Neuronal stem cell (in vitro differentiated cells): ENCODE results near the gene PPM1N.

Source experiments
- DNase-seq: peaks from one replicate; pipeline ENCODE4 v3.0.0-alpha.2; 2013; ENCODE audit warnings: low spot score
- H2AFZ ChIP-seq: one replicate; pipeline ENCODE4 v1.6.1; 2013; ENCODE audit warnings: mild to moderate bottlenecking, low read length, inconsistent platforms
- H2AK5ac ChIP-seq: 2 replicates; pipeline ENCODE4 v1.6.1; 2013; ENCODE audit warnings: low read depth, mild to moderate bottlenecking, inconsistent platforms, low read length, moderate library complexity, mixed read lengths
- H2BK120ac ChIP-seq: 2 replicates; pipeline ENCODE4 v1.6.1; 2013; ENCODE audit warnings: low read depth, mild to moderate bottlenecking, inconsistent platforms, low read length, moderate library complexity, mixed read lengths
- H2BK12ac ChIP-seq: one replicate; pipeline ENCODE4 v1.6.1; 2013; ENCODE audit warnings: low read length, inconsistent platforms
- H2BK15ac ChIP-seq: 2 replicates; pipeline ENCODE4 v1.6.1; 2013; ENCODE audit warnings: mild to moderate bottlenecking, low read length, inconsistent platforms, mixed read lengths
- H2BK5ac ChIP-seq: one replicate; pipeline ENCODE4 v1.6.1; 2013; ENCODE audit warnings: inconsistent platforms, mild to moderate bottlenecking, low read length, moderate library complexity
- H3K14ac ChIP-seq: one replicate; pipeline ENCODE4 v1.6.1; 2013; ENCODE audit warnings: low read length, inconsistent platforms
- H3K18ac ChIP-seq: 2 replicates; pipeline ENCODE4 v1.6.1; 2013; ENCODE audit warnings: low read length, inconsistent platforms
- H3K23ac ChIP-seq: 2 replicates; pipeline ENCODE4 v1.6.1; 2013; ENCODE audit warnings: low read depth, mild to moderate bottlenecking, mixed read lengths, low read length, inconsistent platforms; ENCODE audit not compliant: poor library complexity
- H3K27ac ChIP-seq: replicated peaks from 3 replicates; pipeline ENCODE4 v1.5.1; 2013; ENCODE audit warnings: low read length, inconsistent platforms
- H3K27me3 ChIP-seq, 3 experiments: 2 replicates each; pipeline ENCODE4 v1.6.1; 2013; ENCODE audit warnings: low read length in 3 of 3, mild to moderate bottlenecking in 2 of 3, inconsistent platforms in 1 of 3, low read depth in 1 of 3, mixed read lengths in 1 of 3, moderate library complexity in 1 of 3; ENCODE audit not compliant: control insufficient read depth in 3 of 3, insufficient read depth in 3 of 3
- H3K36me3 ChIP-seq, 2 donors: replicated peaks in 1 of 2; 2 replicates each; pipeline ENCODE4 v1.6.1; 2013; ENCODE audit warnings: low read length in 2 of 2; ENCODE audit not compliant: control insufficient read depth in 2 of 2, insufficient read depth in 2 of 2
- H3K4ac ChIP-seq: 2 replicates; pipeline ENCODE4 v1.6.1; 2013; ENCODE audit warnings: inconsistent platforms, mild to moderate bottlenecking, low read length, moderate library complexity
- H3K4me1 ChIP-seq, 2 donors: 1 replicate in 1 of 2; 2 replicates in 1 of 2; pipeline ENCODE4 v1.6.1; 2013; ENCODE audit warnings: low read length in 2 of 2, low read depth in 1 of 2; ENCODE audit not compliant: control insufficient read depth in 2 of 2, insufficient read depth in 1 of 2
- H3K4me2 ChIP-seq: one replicate; pipeline ENCODE4 v1.6.1; 2013; ENCODE audit warnings: mild to moderate bottlenecking, low read length, inconsistent platforms; ENCODE audit not compliant: insufficient read depth, poor library complexity, severe bottlenecking
- H3K4me3 ChIP-seq, 2 donors: 2 replicates each; pipeline ENCODE4 v1.5.1; 2013; ENCODE audit warnings: low read length in 2 of 2, mild to moderate bottlenecking in 2 of 2, inconsistent platforms in 1 of 2, moderate library complexity in 1 of 2
- H3K79me1 ChIP-seq: one replicate; pipeline ENCODE4 v1.6.1; 2013; ENCODE audit warnings: low read depth, mild to moderate bottlenecking, inconsistent platforms, low read length, moderate library complexity
- H3K9ac ChIP-seq: one replicate; pipeline ENCODE4 v1.6.1; 2013; ENCODE audit warnings: mild to moderate bottlenecking, low read depth, low read length, inconsistent platforms; ENCODE audit not compliant: poor library complexity
- H3K9me3 ChIP-seq, 2 donors: replicated peaks in 1 of 2; 2 replicates each; pipeline versions ENCODE3 to v1.6.1; 2013; ENCODE audit warnings: low read length in 2 of 2, mild to moderate bottlenecking in 2 of 2, inconsistent platforms in 1 of 2, low read depth in 1 of 2, mixed read lengths in 1 of 2, moderate library complexity in 1 of 2; ENCODE audit not compliant: control insufficient read depth in 2 of 2, insufficient read depth in 1 of 2
- H4K8ac ChIP-seq: one replicate; pipeline ENCODE4 v1.6.1; 2013; ENCODE audit warnings: low read depth, mild to moderate bottlenecking, inconsistent platforms, low read length, moderate library complexity
- H4K91ac ChIP-seq: one replicate; pipeline ENCODE4 v1.6.1; 2013; ENCODE audit warnings: low read length, low read depth, mild to moderate bottlenecking, inconsistent platforms; ENCODE audit not compliant: poor library complexity
- WGBS, 2 donors: extraction: QIAGEN DNeasy Blood & Tissue Kit; methylation state at CpG; one replicate each; pipeline ENCODE4 v1.1.7; 2013; ENCODE audit warnings: missing lambda C conversion rate in 2 of 2, mixed read lengths in 1 of 2; ENCODE audit not compliant: insufficient read length in 2 of 2, insufficient replicate concordance in 1 of 2; ENCODE audit errors: extremely low coverage in 2 of 2; 5-methylcytosine and 5-hydroxymethylcytosine counted together

Gene PPM1N

GRCh38 chr19:45473682-45474605 lies 24.3 kb upstream of the PPM1N start:
- no peak overlapping the region for H4K8ac ChIP-seq
- peaks cover 0 to 35% (median 0%) of the 10 kb centered on the region in 3 experiments for H3K27me3 ChIP-seq
- H3K79me1 ChIP-seq = no peaks in the 10 kb centered on the region
- peaks cover 14 to 15% of the 10 kb centered on the region in 2 donors for H3K4me1 ChIP-seq
- peak overlapping the region; percentile 39 for H2BK120ac ChIP-seq
- no peak overlapping the region for H3K9ac ChIP-seq
- H2AFZ ChIP-seq = no peak overlapping the region
- H3K36me3 ChIP-seq = no peaks in the 10 kb centered on the region
- H2BK5ac ChIP-seq = peak overlapping the region; percentile 19
- no peak overlapping the region for H3K27ac ChIP-seq
- H3K14ac ChIP-seq = no peak overlapping the region
- H2BK12ac ChIP-seq = no peak overlapping the region
- no peak overlapping the region for H3K4me2 ChIP-seq
- H2BK15ac ChIP-seq = peak overlapping the region; percentile 14
- H3K4ac ChIP-seq = no peak overlapping the region
- no CpG with 5 or more reads among the region's 27 CpGs for WGBS, 2 donors
- no peak overlapping the region for H3K4me3 ChIP-seq
- H4K91ac ChIP-seq = no peak overlapping the region
- H3K18ac ChIP-seq = no peak overlapping the region
- peak overlapping the region; percentile 37 for H2AK5ac ChIP-seq
- H3K9me3 ChIP-seq = no peaks in the 10 kb centered on the region
- H3K23ac ChIP-seq = no peak overlapping the region
- DNase-seq = no peak

DNA sequence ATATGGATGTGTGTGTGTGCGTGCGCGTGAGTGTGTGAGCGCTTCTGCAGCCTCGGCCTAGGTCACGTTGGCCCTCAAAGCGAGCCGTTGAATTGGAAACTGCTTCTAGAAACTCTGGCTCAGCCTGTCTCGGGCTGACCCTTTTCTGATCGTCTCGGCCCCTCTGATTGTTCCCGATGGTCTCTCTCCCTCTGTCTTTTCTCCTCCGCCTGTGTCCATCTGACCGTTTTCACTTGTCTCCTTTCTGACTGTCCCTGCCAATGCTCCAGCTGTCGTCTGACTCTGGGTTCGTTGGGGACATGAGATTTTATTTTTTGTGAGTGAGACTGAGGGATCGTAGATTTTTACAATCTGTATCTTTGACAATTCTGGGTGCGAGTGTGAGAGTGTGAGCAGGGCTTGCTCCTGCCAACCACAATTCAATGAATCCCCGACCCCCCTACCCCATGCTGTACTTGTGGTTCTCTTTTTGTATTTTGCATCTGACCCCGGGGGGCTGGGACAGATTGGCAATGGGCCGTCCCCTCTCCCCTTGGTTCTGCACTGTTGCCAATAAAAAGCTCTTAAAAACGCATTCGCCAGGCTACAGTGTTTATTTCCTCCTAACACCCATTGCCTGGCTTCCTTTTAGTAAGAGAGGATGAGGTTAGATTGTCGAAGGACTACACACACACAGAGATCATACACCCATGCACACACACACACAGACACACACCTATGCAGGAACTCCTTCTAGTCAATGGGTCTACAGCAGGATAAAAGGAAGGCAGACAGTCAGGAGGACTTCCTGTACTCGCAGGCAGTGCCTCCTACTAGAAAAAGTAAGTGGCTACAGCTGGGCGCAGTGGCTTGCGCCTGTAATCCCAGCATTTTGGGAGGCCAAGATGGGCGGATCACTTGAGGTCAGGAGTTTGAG lies 23.4 kb upstream of the PPM1N start:
- H3K9ac ChIP-seq = no peak overlapping the region
- H4K91ac ChIP-seq = no peak overlapping the region
- no peak overlapping the region for H3K4ac ChIP-seq
- no peak overlapping the region for H2BK120ac ChIP-seq
- peak overlapping the region; percentile 19 for H2BK5ac ChIP-seq
- H3K18ac ChIP-seq = no peak overlapping the region
- WGBS, 2 donors = 100% methylated on average over 3 of the region's 28 CpGs; no CpG with 5 or more reads in 1 of the 2 donors
- H3K79me1 ChIP-seq = no peaks in the 10 kb centered on the region
- peak overlapping the region; percentile 25 for H2AFZ ChIP-seq
- DNase-seq = no peak
- H3K9me3 ChIP-seq = no peaks in the 10 kb centered on the region
- H4K8ac ChIP-seq = no peak overlapping the region
- H3K4me3 ChIP-seq = no peak overlapping the region
- no peak overlapping the region for H3K27ac ChIP-seq
- H3K14ac ChIP-seq = no peak overlapping the region
- H2AK5ac ChIP-seq = peak overlapping the region; percentile 37
- H3K27me3 ChIP-seq = peaks cover 0 to 35% (median 0%) of the 10 kb centered on the region in 3 experiments
- peaks cover 13% of the 10 kb centered on the region in 2 donors for H3K4me1 ChIP-seq
- no peak overlapping the region for H2BK12ac ChIP-seq
- no peak overlapping the region for H3K4me2 ChIP-seq
- no peak overlapping the region for H3K23ac ChIP-seq
- H2BK15ac ChIP-seq = no peak overlapping the region
- no peaks in the 10 kb centered on the region for H3K36me3 ChIP-seq

GRCh38 chr19:45475537-45476291 lies 22.5 kb upstream of the PPM1N start:
- Histone ChIP-seq H4K91ac (no peak overlapping the region), H3K23ac (no peak overlapping the region), H3K14ac (no peak overlapping the region), H2BK12ac (no peak overlapping the region), H3K27me3 (peaks cover 0 to 32% (median 0%) of the 10 kb centered on the region in 3 experiments), H2AK5ac (no peak overlapping the region), H3K4me1 (peaks cover 6 to 8% of the 10 kb centered on the region in 2 donors), H3K4ac (no peak overlapping the region), H3K4me2 (no peak overlapping the region), H2BK5ac (no peak overlapping the region), H3K79me1 (no peaks in the 10 kb centered on the region), H3K36me3 (no peaks in the 10 kb centered on the region), H3K18ac (no peak overlapping the region), H4K8ac (no peak overlapping the region), H2BK15ac (no peak overlapping the region), H2BK120ac (no peak overlapping the region), H2AFZ (no peak overlapping the region), H3K27ac (no peak overlapping the region), H3K9ac (no peak overlapping the region), H3K9me3 (no peaks in the 10 kb centered on the region), H3K4me3 (no peak overlapping the region)
- no peak for DNase-seq
- no CpG with 5 or more reads among the region's 6 CpGs for WGBS, 2 donors
